Bronchial epithelial cell (primary cell): Measurements from ENCODE around the gene ACOT8. TPM values are rescaled to one million over a fixed set of nuclear protein-coding genes. Genes with fewer than 3 reads are reported as not detected.
"Not testable (repeated sequence)": the region's sequence is repeated elsewhere in the genome, so short reads cannot be mapped to it uniquely, and the experiment has no call there.

ENCODE experiments used
- DNase-seq: peaks from one replicate; pipeline ENCODE4 v3.0.0-alpha.2; 2010; ENCODE audit warnings: low read depth
- FAIRE-seq: peaks from 2 replicates; lab custom pipeline; 2011; peaks lifted over from hg19 to GRCh38; lab: Jason Lieb, UNC
- H3K27me3 ChIP-seq: 2 replicates; pipeline ENCODE4 v1.5.1; 2011; ENCODE audit warnings: low read length; ENCODE audit not compliant: control insufficient read depth, insufficient read depth
- H3K36me3 ChIP-seq: 2 replicates; pipeline ENCODE4 v1.5.1; 2011; ENCODE audit warnings: low read length; ENCODE audit not compliant: control insufficient read depth, insufficient read depth
- H3K4me3 ChIP-seq: 2 replicates; pipeline ENCODE4 v1.5.1; 2011; ENCODE audit warnings: mild to moderate bottlenecking, low read depth, low read length, control low read depth
- total RNA-seq: library from RNA; depleted of rRNA; stranded (reverse); fragments of >200 nt; gene quantifications from 2 replicates; pipeline ENCODE4 v1.2.1, GENCODE V29; 2014
- TF ChIP-seq, protein P1 (sequence below): IDR thresholded peaks from 2 replicates; pipeline ENCODE4 v1.5.1; 2011; ENCODE audit warnings: mild to moderate bottlenecking, moderate library complexity, low read length, control low read depth, inconsistent platforms; ENCODE audit not compliant: insufficient read depth, severe bottlenecking

Gene ACOT8
- total RNA-seq, 1 donor from 2014 or later, result 31.1 TPM

DNA sequence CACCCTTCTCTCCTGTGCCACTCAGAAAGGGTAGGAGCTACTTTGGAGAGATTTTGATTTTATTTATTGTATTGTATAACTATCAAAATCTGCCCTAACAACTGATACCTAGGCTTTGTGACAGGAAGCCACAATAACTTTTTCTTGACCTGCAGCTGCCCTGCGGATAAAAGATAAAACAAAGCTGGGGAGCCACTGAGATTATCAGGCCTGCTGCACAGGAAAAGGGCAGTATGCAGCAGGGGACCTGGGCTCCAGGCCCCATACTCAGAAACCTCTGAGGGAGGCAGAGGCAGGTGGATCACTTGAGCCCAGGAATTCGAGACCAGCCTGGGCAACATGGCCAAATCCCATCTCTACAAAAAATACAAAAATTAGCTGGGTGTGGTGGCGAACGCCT is 24.6 kb downstream of the ACOT8 start:
- Histone ChIP-seq H3K4me3 (no peak overlapping the region), H3K27me3 (no peaks in the 10 kb centered on the region), H3K36me3 (no peaks in the 10 kb centered on the region)
- TF ChIP-seq, protein P1, sequence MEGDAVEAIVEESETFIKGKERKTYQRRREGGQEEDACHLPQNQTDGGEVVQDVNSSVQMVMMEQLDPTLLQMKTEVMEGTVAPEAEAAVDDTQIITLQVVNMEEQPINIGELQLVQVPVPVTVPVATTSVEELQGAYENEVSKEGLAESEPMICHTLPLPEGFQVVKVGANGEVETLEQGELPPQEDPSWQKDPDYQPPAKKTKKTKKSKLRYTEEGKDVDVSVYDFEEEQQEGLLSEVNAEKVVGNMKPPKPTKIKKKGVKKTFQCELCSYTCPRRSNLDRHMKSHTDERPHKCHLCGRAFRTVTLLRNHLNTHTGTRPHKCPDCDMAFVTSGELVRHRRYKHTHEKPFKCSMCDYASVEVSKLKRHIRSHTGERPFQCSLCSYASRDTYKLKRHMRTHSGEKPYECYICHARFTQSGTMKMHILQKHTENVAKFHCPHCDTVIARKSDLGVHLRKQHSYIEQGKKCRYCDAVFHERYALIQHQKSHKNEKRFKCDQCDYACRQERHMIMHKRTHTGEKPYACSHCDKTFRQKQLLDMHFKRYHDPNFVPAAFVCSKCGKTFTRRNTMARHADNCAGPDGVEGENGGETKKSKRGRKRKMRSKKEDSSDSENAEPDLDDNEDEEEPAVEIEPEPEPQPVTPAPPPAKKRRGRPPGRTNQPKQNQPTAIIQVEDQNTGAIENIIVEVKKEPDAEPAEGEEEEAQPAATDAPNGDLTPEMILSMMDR, result no peak
- FAIRE-seq (no peak), DNase-seq (no peak)

DNA sequence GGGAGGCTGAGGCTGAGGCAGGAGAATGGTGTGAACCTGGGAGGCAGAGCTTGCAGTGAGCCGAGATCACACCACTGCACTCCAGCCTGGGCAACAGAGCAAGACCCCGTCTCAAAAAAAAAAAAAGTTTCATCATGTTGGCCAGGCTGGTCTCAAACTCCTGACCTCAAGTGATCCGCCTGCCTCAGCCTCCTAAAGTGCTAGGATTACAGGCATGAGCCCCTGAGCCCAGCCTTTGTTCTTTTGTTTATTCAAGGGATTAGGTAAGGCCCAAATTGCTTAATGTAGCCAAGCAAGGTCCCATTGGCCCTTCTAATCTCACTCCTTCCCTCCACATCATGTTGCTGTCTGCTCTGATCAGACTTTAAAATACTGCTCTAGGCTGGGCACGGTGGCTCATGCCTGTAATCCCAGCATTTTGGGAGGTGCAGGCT is 27.5 kb downstream of the ACOT8 start:
- FAIRE-seq, DNase-seq, H3K4me3 ChIP-seq, H3K27me3 ChIP-seq, H3K36me3 ChIP-seq: not testable (repeated sequence)

DNA sequence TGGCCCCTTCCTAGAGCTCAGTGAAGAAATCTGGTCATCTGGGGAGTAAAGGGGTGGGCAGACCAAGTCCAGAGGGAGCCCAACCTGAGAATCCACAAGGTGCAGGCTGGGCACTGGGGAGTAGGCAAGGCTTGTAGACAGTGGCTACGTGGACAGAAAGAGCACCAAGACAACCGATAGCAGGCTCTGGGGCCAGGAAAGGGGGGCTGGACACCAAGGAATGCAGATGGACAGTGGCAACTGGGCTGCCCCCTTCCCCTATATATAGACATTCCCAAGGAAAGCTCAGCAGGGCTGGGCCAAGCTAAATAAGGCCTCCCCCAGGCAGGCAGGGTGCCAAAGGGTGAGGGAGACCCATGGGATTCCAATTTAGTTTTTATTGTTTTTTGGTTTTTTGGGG is 28.6 kb downstream of the ACOT8 start:
- DNase-seq (no peak), FAIRE-seq (no peak)
- TF ChIP-seq, protein P1, result no peak

DNA sequence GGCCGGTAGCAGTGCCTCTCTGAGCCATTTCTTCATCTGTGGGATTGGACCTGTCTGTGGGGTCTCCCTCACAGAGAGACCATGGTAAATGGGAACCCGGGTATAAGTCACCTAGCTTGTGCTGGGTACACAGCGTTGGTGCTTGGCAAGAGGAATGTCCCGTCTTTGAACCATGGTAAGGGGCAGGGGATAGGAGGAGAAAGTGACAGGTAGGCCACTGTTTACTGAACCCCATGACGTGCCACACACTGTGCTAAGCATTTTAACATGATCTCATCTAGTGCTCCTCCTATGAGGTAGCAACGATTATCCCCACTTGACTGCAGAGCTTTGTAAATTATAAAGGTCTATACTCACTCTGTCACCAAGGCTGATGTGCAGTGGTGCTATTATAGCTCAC is 29.5 kb downstream of the ACOT8 start:
- TF ChIP-seq, protein P1, result no peak
- no peak overlapping the region for H3K4me3 ChIP-seq
- FAIRE-seq, result no peak
- peaks cover 5% of the 10 kb centered on the region for H3K27me3 ChIP-seq
- no peaks in the 10 kb centered on the region for H3K36me3 ChIP-seq
- DNase-seq, result no peak

More for the DNA sequence above, 28.6 kb downstream of the ACOT8 start:
- Histone ChIP-seq H3K27me3 (peaks cover 5% of the 10 kb centered on the region), H3K4me3 (no peak overlapping the region), H3K36me3 (no peaks in the 10 kb centered on the region)

DNA sequence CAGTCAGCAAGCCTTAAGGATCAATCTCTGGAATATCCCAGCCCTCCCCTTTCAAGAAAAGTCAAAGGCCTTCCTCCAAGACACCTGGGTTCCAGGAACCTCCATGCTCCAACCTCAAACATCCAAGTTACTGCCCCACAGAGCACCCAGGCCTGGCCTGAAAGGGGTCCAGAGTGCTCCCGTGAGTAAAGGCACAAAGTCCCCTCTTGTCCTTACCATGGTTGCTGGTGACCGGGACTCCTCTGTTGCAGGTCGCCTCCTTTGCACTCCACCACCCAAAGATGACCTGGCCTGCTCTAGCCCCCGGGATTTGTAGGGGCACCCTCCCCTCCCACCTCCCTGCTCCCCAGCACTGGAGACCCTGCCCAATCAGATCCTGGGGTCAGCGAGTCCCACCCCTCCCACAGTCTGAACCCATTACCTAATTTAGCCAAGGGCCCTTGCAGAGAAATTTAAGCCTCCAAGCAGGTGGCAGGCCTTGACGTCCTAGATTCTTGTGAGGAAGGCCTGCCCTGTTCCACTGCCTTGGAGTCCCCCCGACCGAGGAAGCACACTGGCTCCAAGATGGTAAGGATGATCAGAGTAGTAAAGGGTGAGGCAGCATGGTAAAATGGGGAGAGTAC is 30.1 kb downstream of the ACOT8 start, which contains the start of gene TNNC2:
Gene TNNC2 (minus strand): TSS at position 283 of the 623 bp plus-strand sequence. CDS start 64 bp downstream, at position 219.
- Histone ChIP-seq H3K27me3 (peaks cover 5% of the 10 kb centered on the region), H3K36me3 (no peaks in the 10 kb centered on the region), H3K4me3 (no peak within 1 kb of the TSS)
- TF ChIP-seq, protein P1, result no peak
- no peak for DNase-seq
- FAIRE-seq, result no peak

DNA sequence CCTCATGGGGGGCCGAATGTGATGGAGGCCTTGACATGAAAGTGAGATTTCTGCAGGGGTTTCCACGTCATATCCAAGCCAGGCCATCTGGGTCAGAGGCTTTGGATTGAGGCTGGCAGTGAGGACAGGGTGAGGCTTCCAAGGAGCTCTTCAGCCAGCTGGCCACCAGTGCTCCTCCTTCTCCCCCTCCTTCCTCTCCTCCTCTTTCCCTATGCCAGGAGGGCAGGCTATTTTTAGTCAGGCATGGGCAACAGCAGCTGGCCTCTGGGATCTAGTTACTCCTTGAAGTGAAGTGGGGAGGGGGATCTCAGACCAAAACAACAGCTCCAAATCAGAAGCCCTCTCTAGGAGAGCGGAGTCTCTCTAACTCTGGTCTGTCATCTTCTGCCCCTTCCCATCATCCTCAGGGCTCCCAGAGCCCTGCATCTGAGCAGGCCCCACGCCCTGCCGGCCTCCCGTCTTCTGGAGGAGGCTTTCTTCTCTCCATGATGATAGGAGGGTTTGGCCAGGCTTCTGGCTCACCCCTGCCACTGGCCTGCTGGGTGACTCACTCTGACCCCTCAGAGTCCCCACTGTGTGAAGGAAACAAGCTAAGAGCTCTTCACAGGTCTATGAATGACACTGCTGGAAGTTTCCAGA is 30.7 kb downstream of the ACOT8 start:
- TF ChIP-seq, protein P1, result no peak
- FAIRE-seq, result no peak
- H3K27me3 ChIP-seq, result peaks cover 5% of the 10 kb centered on the region
- H3K36me3 ChIP-seq, result no peaks in the 10 kb centered on the region
- no peak overlapping the region for H3K4me3 ChIP-seq
- DNase-seq, result no peak
